Panc1 (cell line): ENCODE data around the gene AMPH.
A peak's percentile ranks its signal among the peaks of the same experiment; 100 is the strongest.

Experiments used
- REST ChIP-seq, 2 experiments: IDR thresholded peaks; 2 replicates each; pipeline ENCODE4 v1.6.1; 2011 to 2012; ENCODE audit warnings: low read depth in 2 of 2, control low read depth in 1 of 2, low read length in 1 of 2, mild to moderate bottlenecking in 1 of 2, moderate library complexity in 1 of 2; ENCODE audit not compliant: insufficient read depth in 1 of 2
- TF ChIP-seq, protein P1 (sequence below): fragments of 450-650 bp; IDR thresholded peaks from 2 replicates; pipeline ENCODE4 v1.5.1; 2017; ENCODE audit warnings: mild to moderate bottlenecking

DNA sequence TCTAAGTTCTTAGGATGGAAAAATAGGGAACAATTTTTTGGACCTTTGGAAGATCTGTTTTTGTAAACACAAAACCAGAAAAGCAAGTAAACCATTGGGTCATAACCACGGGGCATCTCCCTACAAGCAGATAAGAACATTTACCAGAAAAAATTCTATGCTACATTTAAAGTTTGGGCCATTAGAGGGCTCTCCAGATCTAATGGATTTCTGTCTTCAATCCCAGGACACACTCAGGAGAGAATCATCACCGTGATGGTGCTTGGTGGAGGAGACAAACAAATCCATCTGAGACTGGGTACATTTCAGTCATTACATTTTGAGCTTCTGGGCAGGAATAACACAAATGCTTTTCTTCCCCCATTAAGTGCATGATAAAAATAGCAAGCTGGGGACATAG, 179.3 kb downstream of the AMPH start:
- TF ChIP-seq, protein P1, sequence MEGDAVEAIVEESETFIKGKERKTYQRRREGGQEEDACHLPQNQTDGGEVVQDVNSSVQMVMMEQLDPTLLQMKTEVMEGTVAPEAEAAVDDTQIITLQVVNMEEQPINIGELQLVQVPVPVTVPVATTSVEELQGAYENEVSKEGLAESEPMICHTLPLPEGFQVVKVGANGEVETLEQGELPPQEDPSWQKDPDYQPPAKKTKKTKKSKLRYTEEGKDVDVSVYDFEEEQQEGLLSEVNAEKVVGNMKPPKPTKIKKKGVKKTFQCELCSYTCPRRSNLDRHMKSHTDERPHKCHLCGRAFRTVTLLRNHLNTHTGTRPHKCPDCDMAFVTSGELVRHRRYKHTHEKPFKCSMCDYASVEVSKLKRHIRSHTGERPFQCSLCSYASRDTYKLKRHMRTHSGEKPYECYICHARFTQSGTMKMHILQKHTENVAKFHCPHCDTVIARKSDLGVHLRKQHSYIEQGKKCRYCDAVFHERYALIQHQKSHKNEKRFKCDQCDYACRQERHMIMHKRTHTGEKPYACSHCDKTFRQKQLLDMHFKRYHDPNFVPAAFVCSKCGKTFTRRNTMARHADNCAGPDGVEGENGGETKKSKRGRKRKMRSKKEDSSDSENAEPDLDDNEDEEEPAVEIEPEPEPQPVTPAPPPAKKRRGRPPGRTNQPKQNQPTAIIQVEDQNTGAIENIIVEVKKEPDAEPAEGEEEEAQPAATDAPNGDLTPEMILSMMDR, result peak; percentile 55
- TF ChIP-seq REST (IDR thresholded peaks at IDR 0.05; ENCODE audit: insufficient read depth in 1 of 2, low read depth in 2 of 2, low read length in 1 of 2), result no peak
